ENCODE data around the gene TMEM108.

TMEM108 gene

GRCh38 chr3:133368371-133369067 lies 330.3 kb downstream of the TMEM108 start:
- Histone ChIP-seq H3K4me1 (ENCODE audit: control insufficient read depth in 5 of 5, insufficient read depth in 5 of 5, low read length in 5 of 5) (no peaks in the 10 kb centered on the region), H3K9me3 (ENCODE audit: control insufficient read depth in 5 of 5, low read length in 5 of 5) (no peaks in the 10 kb centered on the region), H3K27ac (ENCODE audit: low read depth, low read length) (no peak overlapping the region), H3K36me3 (ENCODE audit: control insufficient read depth in 5 of 5, insufficient read depth in 5 of 5, low read length in 5 of 5) (no peaks in the 10 kb centered on the region), H3K27me3 (ENCODE audit: control insufficient read depth in 5 of 5, insufficient read depth in 4 of 5, low read length in 5 of 5) (no peaks in the 10 kb centered on the region), H3K9ac (ENCODE audit: low read length in 5 of 5) (no peak overlapping the region), H3K4me3 (ENCODE audit: low read depth in 1 of 5, low read length in 5 of 5) (no peak overlapping the region)

GRCh38 chr3:133369068-133369440 lies 330.9 kb downstream of the TMEM108 start:
- Histone ChIP-seq H3K9ac (ENCODE audit: low read length in 5 of 5) (no peak overlapping the region), H3K36me3 (ENCODE audit: control insufficient read depth in 5 of 5, insufficient read depth in 5 of 5, low read length in 5 of 5) (no peaks in the 10 kb centered on the region), H3K27me3 (ENCODE audit: control insufficient read depth in 5 of 5, insufficient read depth in 4 of 5, low read length in 5 of 5) (no peaks in the 10 kb centered on the region), H3K4me1 (ENCODE audit: control insufficient read depth in 5 of 5, insufficient read depth in 5 of 5, low read length in 5 of 5) (no peaks in the 10 kb centered on the region), H3K27ac (ENCODE audit: low read depth, low read length) (no peak overlapping the region), H3K9me3 (ENCODE audit: control insufficient read depth in 5 of 5, low read length in 5 of 5) (no peaks in the 10 kb centered on the region), H3K4me3 (ENCODE audit: low read depth in 1 of 5, low read length in 5 of 5) (no peak overlapping the region)

- no peaks in the 10 kb centered on the region for H3K36me3 ChIP-seq (ENCODE audit: control insufficient read depth in 5 of 5, insufficient read depth in 5 of 5, low read length in 5 of 5)
- no peaks in the 10 kb centered on the region for H3K4me1 ChIP-seq (ENCODE audit: control insufficient read depth in 5 of 5, insufficient read depth in 5 of 5, low read length in 5 of 5)
- no peaks in the 10 kb centered on the region for H3K27me3 ChIP-seq (ENCODE audit: control insufficient read depth in 5 of 5, insufficient read depth in 4 of 5, low read length in 5 of 5)
- H3K27ac ChIP-seq (ENCODE audit: low read depth, low read length), result no peak overlapping the region
- no peak overlapping the region for H3K9ac ChIP-seq (ENCODE audit: low read length in 5 of 5)
- H3K4me3 ChIP-seq (ENCODE audit: low read depth in 1 of 5, low read length in 5 of 5), result no peak overlapping the region
- no peaks in the 10 kb centered on the region for H3K9me3 ChIP-seq (ENCODE audit: control insufficient read depth in 5 of 5, low read length in 5 of 5)
Measured at GRCh38 chr3:133371181-133371580, 333.0 kb downstream of the TMEM108 start.

- H3K4me3 ChIP-seq (ENCODE audit: low read depth in 1 of 5, low read length in 5 of 5), result no peak overlapping the region
- H3K4me1 ChIP-seq (ENCODE audit: control insufficient read depth in 5 of 5, insufficient read depth in 5 of 5, low read length in 5 of 5), result peaks cover 0 to under 1% (median 0%) of the 10 kb centered on the region in 5 donors
- no peak overlapping the region for H3K9ac ChIP-seq (ENCODE audit: low read length in 5 of 5)
- H3K27me3 ChIP-seq (ENCODE audit: control insufficient read depth in 5 of 5, insufficient read depth in 4 of 5, low read length in 5 of 5), result no peaks in the 10 kb centered on the region
- no peaks in the 10 kb centered on the region for H3K9me3 ChIP-seq (ENCODE audit: control insufficient read depth in 5 of 5, low read length in 5 of 5)
- H3K27ac ChIP-seq (ENCODE audit: low read depth, low read length), result no peak overlapping the region
- H3K36me3 ChIP-seq (ENCODE audit: control insufficient read depth in 5 of 5, insufficient read depth in 5 of 5, low read length in 5 of 5), result no peaks in the 10 kb centered on the region
Measured at GRCh38 chr3:133371676-133372075, 333.5 kb downstream of the TMEM108 start.

- Histone ChIP-seq H3K4me3 (ENCODE audit: low read depth in 1 of 5, low read length in 5 of 5) (no peak overlapping the region), H3K36me3 (ENCODE audit: control insufficient read depth in 5 of 5, insufficient read depth in 5 of 5, low read length in 5 of 5) (no peaks in the 10 kb centered on the region), H3K27ac (ENCODE audit: low read depth, low read length) (no peak overlapping the region), H3K9me3 (ENCODE audit: control insufficient read depth in 5 of 5, low read length in 5 of 5) (no peaks in the 10 kb centered on the region), H3K9ac (ENCODE audit: low read length in 5 of 5) (no peak overlapping the region), H3K27me3 (ENCODE audit: control insufficient read depth in 5 of 5, insufficient read depth in 4 of 5, low read length in 5 of 5) (no peaks in the 10 kb centered on the region), H3K4me1 (ENCODE audit: control insufficient read depth in 5 of 5, insufficient read depth in 5 of 5, low read length in 5 of 5) (peaks cover 0 to 6% (median 0%) of the 10 kb centered on the region in 5 donors)
Measured at GRCh38 chr3:133374708-133375402, 336.7 kb downstream of the TMEM108 start.

- no peaks in the 10 kb centered on the region for H3K27me3 ChIP-seq (ENCODE audit: control insufficient read depth in 5 of 5, insufficient read depth in 4 of 5, low read length in 5 of 5)
- peaks cover 0 to 6% (median 0%) of the 10 kb centered on the region in 5 donors for H3K4me1 ChIP-seq (ENCODE audit: control insufficient read depth in 5 of 5, insufficient read depth in 5 of 5, low read length in 5 of 5)
- no peak overlapping the region for H3K27ac ChIP-seq (ENCODE audit: low read depth, low read length)
- no peak overlapping the region for H3K9ac ChIP-seq (ENCODE audit: low read length in 5 of 5)
- no peak overlapping the region for H3K4me3 ChIP-seq (ENCODE audit: low read depth in 1 of 5, low read length in 5 of 5)
- no peaks in the 10 kb centered on the region for H3K9me3 ChIP-seq (ENCODE audit: control insufficient read depth in 5 of 5, low read length in 5 of 5)
- no peaks in the 10 kb centered on the region for H3K36me3 ChIP-seq (ENCODE audit: control insufficient read depth in 5 of 5, insufficient read depth in 5 of 5, low read length in 5 of 5)
Measured at GRCh38 chr3:133375403-133375745, 337.2 kb downstream of the TMEM108 start.

- no peak overlapping the region for H3K9ac ChIP-seq (ENCODE audit: low read length in 5 of 5)
- H3K27ac ChIP-seq (ENCODE audit: low read depth, low read length), result no peak overlapping the region
- peaks cover 0 to 6% (median 0%) of the 10 kb centered on the region in 5 donors for H3K4me1 ChIP-seq (ENCODE audit: control insufficient read depth in 5 of 5, insufficient read depth in 5 of 5, low read length in 5 of 5)
- H3K36me3 ChIP-seq (ENCODE audit: control insufficient read depth in 5 of 5, insufficient read depth in 5 of 5, low read length in 5 of 5), result peaks cover 0 to 2% (median 0%) of the 10 kb centered on the region in 5 donors
- no peaks in the 10 kb centered on the region for H3K9me3 ChIP-seq (ENCODE audit: control insufficient read depth in 5 of 5, low read length in 5 of 5)
- H3K27me3 ChIP-seq (ENCODE audit: control insufficient read depth in 5 of 5, insufficient read depth in 4 of 5, low read length in 5 of 5), result no peaks in the 10 kb centered on the region
- H3K4me3 ChIP-seq (ENCODE audit: low read depth in 1 of 5, low read length in 5 of 5), result no peak overlapping the region
Measured at GRCh38 chr3:133376810-133377209, 338.6 kb downstream of the TMEM108 start.

GRCh38 chr3:133377396-133377795 lies 339.2 kb downstream of the TMEM108 start:
- no peaks in the 10 kb centered on the region for H3K27me3 ChIP-seq (ENCODE audit: control insufficient read depth in 5 of 5, insufficient read depth in 4 of 5, low read length in 5 of 5)
- H3K9ac ChIP-seq (ENCODE audit: low read length in 5 of 5), result no peak overlapping the region
- no peak overlapping the region for H3K4me3 ChIP-seq (ENCODE audit: low read depth in 1 of 5, low read length in 5 of 5)
- no peaks in the 10 kb centered on the region for H3K9me3 ChIP-seq (ENCODE audit: control insufficient read depth in 5 of 5, low read length in 5 of 5)
- H3K36me3 ChIP-seq (ENCODE audit: control insufficient read depth in 5 of 5, insufficient read depth in 5 of 5, low read length in 5 of 5), result peaks cover 0 to 2% (median 0%) of the 10 kb centered on the region in 5 donors
- peaks cover 0 to 6% (median 0%) of the 10 kb centered on the region in 5 donors for H3K4me1 ChIP-seq (ENCODE audit: control insufficient read depth in 5 of 5, insufficient read depth in 5 of 5, low read length in 5 of 5)
- H3K27ac ChIP-seq (ENCODE audit: low read depth, low read length), result no peak overlapping the region

- H3K36me3 ChIP-seq (ENCODE audit: control insufficient read depth in 5 of 5, insufficient read depth in 5 of 5, low read length in 5 of 5), result peaks cover 0 to 2% (median 0%) of the 10 kb centered on the region in 5 donors
- H3K4me3 ChIP-seq (ENCODE audit: low read depth in 1 of 5, low read length in 5 of 5), result no peak overlapping the region
- H3K4me1 ChIP-seq (ENCODE audit: control insufficient read depth in 5 of 5, insufficient read depth in 5 of 5, low read length in 5 of 5), result peaks cover 0 to 7% (median 3%) of the 10 kb centered on the region in 5 donors
- peaks cover 0 to 3% (median 0%) of the 10 kb centered on the region in 5 donors for H3K27me3 ChIP-seq (ENCODE audit: control insufficient read depth in 5 of 5, insufficient read depth in 4 of 5, low read length in 5 of 5)
- no peaks in the 10 kb centered on the region for H3K9me3 ChIP-seq (ENCODE audit: control insufficient read depth in 5 of 5, low read length in 5 of 5)
- no peak overlapping the region for H3K27ac ChIP-seq (ENCODE audit: low read depth, low read length)
- no peak overlapping the region for H3K9ac ChIP-seq (ENCODE audit: low read length in 5 of 5)
Measured at GRCh38 chr3:133379926-133380325, 341.7 kb downstream of the TMEM108 start.

- Histone ChIP-seq H3K4me3 (ENCODE audit: low read depth in 1 of 5, low read length in 5 of 5) (no peak overlapping the region), H3K9me3 (ENCODE audit: control insufficient read depth in 5 of 5, low read length in 5 of 5) (no peaks in the 10 kb centered on the region), H3K27me3 (ENCODE audit: control insufficient read depth in 5 of 5, insufficient read depth in 4 of 5, low read length in 5 of 5) (peaks cover 0 to 10% (median 3%) of the 10 kb centered on the region in 5 donors), H3K9ac (ENCODE audit: low read length in 5 of 5) (no peak overlapping the region), H3K27ac (ENCODE audit: low read depth, low read length) (no peak overlapping the region), H3K36me3 (ENCODE audit: control insufficient read depth in 5 of 5, insufficient read depth in 5 of 5, low read length in 5 of 5) (peaks cover 0 to 2% (median 0%) of the 10 kb centered on the region in 5 donors), H3K4me1 (ENCODE audit: control insufficient read depth in 5 of 5, insufficient read depth in 5 of 5, low read length in 5 of 5) (peaks cover 0 to 7% (median 3%) of the 10 kb centered on the region in 5 donors)
Measured at GRCh38 chr3:133380481-133381225, 342.5 kb downstream of the TMEM108 start.
